AG10803 (cell line): ENCODE data around the gene MICAL2.

Experiments used
- DNase-seq: peaks from one replicate; pipeline ENCODE4 v3.0.0; 2010; ENCODE audit warnings: low read depth
- H3K4me3 ChIP-seq: 2 replicates; pipeline ENCODE4 v1.5.1; 2011; ENCODE audit warnings: mild to moderate bottlenecking, low read length, control low read depth
- TF ChIP-seq, protein P1 (sequence below): conservative IDR thresholded peaks from 2 replicates; pipeline ENCODE4 v1.5.1; 2011; ENCODE audit warnings: mild to moderate bottlenecking, low read length, control low read depth, inconsistent platforms

The MICAL2 gene

GRCh38 chr11:12177739-12178338 is 67.4 kb downstream of the MICAL2 start:
- TF ChIP-seq, protein P1, sequence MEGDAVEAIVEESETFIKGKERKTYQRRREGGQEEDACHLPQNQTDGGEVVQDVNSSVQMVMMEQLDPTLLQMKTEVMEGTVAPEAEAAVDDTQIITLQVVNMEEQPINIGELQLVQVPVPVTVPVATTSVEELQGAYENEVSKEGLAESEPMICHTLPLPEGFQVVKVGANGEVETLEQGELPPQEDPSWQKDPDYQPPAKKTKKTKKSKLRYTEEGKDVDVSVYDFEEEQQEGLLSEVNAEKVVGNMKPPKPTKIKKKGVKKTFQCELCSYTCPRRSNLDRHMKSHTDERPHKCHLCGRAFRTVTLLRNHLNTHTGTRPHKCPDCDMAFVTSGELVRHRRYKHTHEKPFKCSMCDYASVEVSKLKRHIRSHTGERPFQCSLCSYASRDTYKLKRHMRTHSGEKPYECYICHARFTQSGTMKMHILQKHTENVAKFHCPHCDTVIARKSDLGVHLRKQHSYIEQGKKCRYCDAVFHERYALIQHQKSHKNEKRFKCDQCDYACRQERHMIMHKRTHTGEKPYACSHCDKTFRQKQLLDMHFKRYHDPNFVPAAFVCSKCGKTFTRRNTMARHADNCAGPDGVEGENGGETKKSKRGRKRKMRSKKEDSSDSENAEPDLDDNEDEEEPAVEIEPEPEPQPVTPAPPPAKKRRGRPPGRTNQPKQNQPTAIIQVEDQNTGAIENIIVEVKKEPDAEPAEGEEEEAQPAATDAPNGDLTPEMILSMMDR: no peak
- DNase-seq: no peak
- H3K4me3 ChIP-seq: no peak overlapping the region

DNA sequence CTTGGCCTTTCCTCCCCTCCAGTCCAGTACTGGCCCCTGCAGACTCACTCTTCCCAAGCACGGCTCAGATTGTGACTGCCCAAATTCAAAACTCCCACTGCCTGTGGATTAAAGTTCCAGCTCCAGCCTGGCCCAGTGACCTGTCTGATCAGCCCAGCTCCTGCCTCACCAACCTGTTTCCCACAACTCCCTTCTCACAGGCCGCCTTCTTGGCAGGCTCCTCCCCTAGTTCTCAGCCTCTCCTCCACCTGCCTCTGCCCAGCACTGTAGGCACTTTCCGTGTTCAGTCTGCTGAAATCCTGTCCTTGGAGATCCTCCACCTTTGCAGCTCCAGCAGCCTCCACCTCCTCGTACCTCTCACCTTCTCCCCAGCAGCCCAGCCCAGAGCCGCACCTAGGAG is 68.6 kb downstream of the MICAL2 start:
- no peak for DNase-seq
- TF ChIP-seq, protein P1: no peak
- H3K4me3 ChIP-seq: no peak overlapping the region

- DNase-seq: peak; percentile 37
Measured at GRCh38 chr11:12179531-12179930, 69.1 kb downstream of the MICAL2 start.

GRCh38 chr11:12180257-12181205 is 70.1 kb downstream of the MICAL2 start:
- no peak for DNase-seq
- TF ChIP-seq, protein P1: no peak
- no peak overlapping the region for H3K4me3 ChIP-seq

More at GRCh38 chr11:12179531-12179930, 69.1 kb downstream of the MICAL2 start:
- no peak overlapping the region for H3K4me3 ChIP-seq
- TF ChIP-seq, protein P1: no peak

- H3K4me3 ChIP-seq: no peak overlapping the region
- DNase-seq: no peak
- TF ChIP-seq, protein P1: no peak
Measured at GRCh38 chr11:12182302-12182675, 71.9 kb downstream of the MICAL2 start.

DNA sequence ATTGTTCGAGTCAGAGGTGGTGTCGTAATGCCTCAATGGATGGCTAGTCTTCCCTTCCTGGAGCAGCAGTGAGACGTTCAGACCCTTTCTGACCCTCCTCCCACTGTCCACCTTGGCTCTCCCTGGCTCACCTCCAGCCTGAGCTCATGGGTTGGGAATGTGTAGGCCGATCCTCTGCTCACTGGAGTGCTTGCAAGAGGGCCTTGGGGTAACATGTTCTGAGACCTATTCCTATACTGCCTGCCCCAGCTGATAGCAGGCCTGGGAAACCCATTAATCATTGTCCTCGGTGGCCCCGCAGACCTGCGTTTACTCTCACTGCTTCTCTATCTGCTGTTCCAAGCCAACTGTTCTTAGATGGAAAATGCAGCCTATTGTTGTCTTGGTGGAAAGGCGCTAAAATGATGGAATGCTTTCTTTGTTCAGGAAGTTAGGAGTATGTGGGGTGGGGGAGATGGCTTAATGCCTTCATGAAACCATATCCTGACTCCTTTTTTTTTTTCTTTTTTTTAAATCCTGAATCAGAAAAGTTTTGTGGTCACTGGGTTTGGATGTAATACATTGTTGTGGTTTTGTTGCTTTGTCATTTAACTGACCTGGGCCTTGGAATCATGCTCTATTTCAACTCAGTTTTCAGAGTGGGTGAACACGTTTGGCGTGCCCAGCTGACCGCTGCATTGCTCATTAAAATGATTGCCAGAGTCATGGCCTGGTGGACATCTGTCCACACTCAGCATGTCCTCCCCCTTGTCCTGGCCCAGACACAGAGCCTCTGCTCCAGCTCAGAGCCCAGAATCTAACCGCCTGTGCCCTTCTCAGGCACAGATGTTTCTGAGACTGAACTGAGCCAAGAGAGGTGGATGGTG is 72.5 kb downstream of the MICAL2 start:
- H3K4me3 ChIP-seq: peak overlapping the region; percentile 3; the same call in 1 of the 2 replicates
- TF ChIP-seq, protein P1: no peak
- DNase-seq: peak; percentile 99
